ENCODE data around the gene NOTCH1. TPM values are rescaled to one million over a fixed set of nuclear protein-coding genes. Genes with fewer than 3 reads are reported as not detected.

The NOTCH1 gene
- total RNA-seq, 1 experiment from 2014 or later = 17.7 TPM

- no peak for DNase-seq
- no TSS peak for BruUV-seq (replicated peaks)
- H3K27me3 Mint-ChIP-seq (ENCODE audit: unreplicated experiment) = no peaks in the 10 kb centered on the region
- TF ChIP-seq CTCF (IDR thresholded peaks at IDR 0.05; ENCODE audit: unreplicated experiment) = no peak
- CTCF ChIA-PET = no interaction called here
- H3K4me3 Mint-ChIP-seq (ENCODE audit: low read depth, unreplicated experiment) = no peak overlapping the region
- H3K36me3 Mint-ChIP-seq (ENCODE audit: insufficient read depth, unreplicated experiment) = peaks cover 48% of the 10 kb centered on the region
- H3K4me1 Mint-ChIP-seq (ENCODE audit: low read depth, unreplicated experiment) = no peaks in the 10 kb centered on the region
- H3K27ac Mint-ChIP-seq (ENCODE audit: unreplicated experiment) = no peak overlapping the region
- intact Hi-C loops (cut with micrococcal nuclease; ENCODE audit: unreplicated experiment) = no loop called here
- no peaks in the 10 kb centered on the region for H3K9me3 Mint-ChIP-seq (ENCODE audit: low read depth, unreplicated experiment)
Measured at GRCh38 chr9:136466155-136466541, 79.7 kb downstream of the NOTCH1 start.

- no peak for DNase-seq
- no peak for TF ChIP-seq CTCF (IDR thresholded peaks at IDR 0.05; ENCODE audit: unreplicated experiment)
- CTCF ChIA-PET = no interaction called here
- intact Hi-C loops (cut with micrococcal nuclease; ENCODE audit: unreplicated experiment) = no loop called here
- H3K4me3 Mint-ChIP-seq (ENCODE audit: low read depth, unreplicated experiment) = no peak overlapping the region
- H3K9me3 Mint-ChIP-seq (ENCODE audit: low read depth, unreplicated experiment) = no peaks in the 10 kb centered on the region
- no peak overlapping the region for H3K27ac Mint-ChIP-seq (ENCODE audit: unreplicated experiment)
- peaks cover 51% of the 10 kb centered on the region for H3K36me3 Mint-ChIP-seq (ENCODE audit: insufficient read depth, unreplicated experiment)
- BruUV-seq (replicated peaks) = no TSS peak
- H3K27me3 Mint-ChIP-seq (ENCODE audit: unreplicated experiment) = no peaks in the 10 kb centered on the region
- no peaks in the 10 kb centered on the region for H3K4me1 Mint-ChIP-seq (ENCODE audit: low read depth, unreplicated experiment)
Measured at GRCh38 chr9:136465500-136466154, 80.2 kb downstream of the NOTCH1 start.

GRCh38 chr9:136464241-136464640, 81.6 kb downstream of the NOTCH1 start:
- BruUV-seq (replicated peaks) = no TSS peak
- H3K27me3 Mint-ChIP-seq (ENCODE audit: unreplicated experiment) = no peaks in the 10 kb centered on the region
- no peak for TF ChIP-seq CTCF (IDR thresholded peaks at IDR 0.05; ENCODE audit: unreplicated experiment)
- peaks cover 58% of the 10 kb centered on the region for H3K36me3 Mint-ChIP-seq (ENCODE audit: insufficient read depth, unreplicated experiment)
- no peaks in the 10 kb centered on the region for H3K4me1 Mint-ChIP-seq (ENCODE audit: low read depth, unreplicated experiment)
- intact Hi-C loops (cut with micrococcal nuclease; ENCODE audit: unreplicated experiment) = no loop called here
- no peaks in the 10 kb centered on the region for H3K9me3 Mint-ChIP-seq (ENCODE audit: low read depth, unreplicated experiment)
- CTCF ChIA-PET = no interaction called here
- H3K27ac Mint-ChIP-seq (ENCODE audit: unreplicated experiment) = no peak overlapping the region
- H3K4me3 Mint-ChIP-seq (ENCODE audit: low read depth, unreplicated experiment) = no peak overlapping the region
- DNase-seq = no peak

- CTCF ChIA-PET = no interaction called here
- no peak for TF ChIP-seq CTCF (IDR thresholded peaks at IDR 0.05; ENCODE audit: unreplicated experiment)
- no peaks in the 10 kb centered on the region for H3K4me1 Mint-ChIP-seq (ENCODE audit: low read depth, unreplicated experiment)
- H3K27me3 Mint-ChIP-seq (ENCODE audit: unreplicated experiment) = no peaks in the 10 kb centered on the region
- no TSS peak for BruUV-seq (replicated peaks)
- peaks cover 58% of the 10 kb centered on the region for H3K36me3 Mint-ChIP-seq (ENCODE audit: insufficient read depth, unreplicated experiment)
- no peaks in the 10 kb centered on the region for H3K9me3 Mint-ChIP-seq (ENCODE audit: low read depth, unreplicated experiment)
- H3K4me3 Mint-ChIP-seq (ENCODE audit: low read depth, unreplicated experiment) = no peak overlapping the region
- H3K27ac Mint-ChIP-seq (ENCODE audit: unreplicated experiment) = no peak overlapping the region
- no peak for DNase-seq
- intact Hi-C loops (cut with micrococcal nuclease; ENCODE audit: unreplicated experiment) = no loop called here
Measured at GRCh38 chr9:136463578-136463977, 82.3 kb downstream of the NOTCH1 start.
